ENCODE results near the gene MMP2.

MMP2 gene

DNA sequence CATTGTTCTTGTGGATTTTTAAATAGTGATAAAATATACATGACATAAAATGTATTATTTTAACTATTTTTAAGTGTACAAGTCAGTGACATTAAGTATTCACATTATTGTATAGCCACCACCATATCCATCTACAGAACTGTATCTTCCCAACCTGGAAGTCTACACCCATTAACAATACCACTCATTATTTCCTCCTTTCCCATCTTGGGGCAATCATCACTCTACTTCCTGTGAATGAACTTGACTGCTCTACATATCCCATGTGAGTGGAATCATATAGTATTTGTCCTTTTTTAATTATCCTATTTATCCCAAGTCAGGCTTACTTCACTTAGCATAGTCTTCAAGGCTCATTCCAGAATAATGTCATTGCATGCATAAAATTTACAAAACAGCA lies 40.7 kb upstream of the MMP2 start:
- TF ChIP-seq, protein P1, sequence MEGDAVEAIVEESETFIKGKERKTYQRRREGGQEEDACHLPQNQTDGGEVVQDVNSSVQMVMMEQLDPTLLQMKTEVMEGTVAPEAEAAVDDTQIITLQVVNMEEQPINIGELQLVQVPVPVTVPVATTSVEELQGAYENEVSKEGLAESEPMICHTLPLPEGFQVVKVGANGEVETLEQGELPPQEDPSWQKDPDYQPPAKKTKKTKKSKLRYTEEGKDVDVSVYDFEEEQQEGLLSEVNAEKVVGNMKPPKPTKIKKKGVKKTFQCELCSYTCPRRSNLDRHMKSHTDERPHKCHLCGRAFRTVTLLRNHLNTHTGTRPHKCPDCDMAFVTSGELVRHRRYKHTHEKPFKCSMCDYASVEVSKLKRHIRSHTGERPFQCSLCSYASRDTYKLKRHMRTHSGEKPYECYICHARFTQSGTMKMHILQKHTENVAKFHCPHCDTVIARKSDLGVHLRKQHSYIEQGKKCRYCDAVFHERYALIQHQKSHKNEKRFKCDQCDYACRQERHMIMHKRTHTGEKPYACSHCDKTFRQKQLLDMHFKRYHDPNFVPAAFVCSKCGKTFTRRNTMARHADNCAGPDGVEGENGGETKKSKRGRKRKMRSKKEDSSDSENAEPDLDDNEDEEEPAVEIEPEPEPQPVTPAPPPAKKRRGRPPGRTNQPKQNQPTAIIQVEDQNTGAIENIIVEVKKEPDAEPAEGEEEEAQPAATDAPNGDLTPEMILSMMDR (IDR thresholded peaks at IDR 0.05; ENCODE audit: low read depth, low read length), result no peak
- H3K4me3 ChIP-seq (ENCODE audit: low read depth, low read length), result no peak overlapping the region

DNA sequence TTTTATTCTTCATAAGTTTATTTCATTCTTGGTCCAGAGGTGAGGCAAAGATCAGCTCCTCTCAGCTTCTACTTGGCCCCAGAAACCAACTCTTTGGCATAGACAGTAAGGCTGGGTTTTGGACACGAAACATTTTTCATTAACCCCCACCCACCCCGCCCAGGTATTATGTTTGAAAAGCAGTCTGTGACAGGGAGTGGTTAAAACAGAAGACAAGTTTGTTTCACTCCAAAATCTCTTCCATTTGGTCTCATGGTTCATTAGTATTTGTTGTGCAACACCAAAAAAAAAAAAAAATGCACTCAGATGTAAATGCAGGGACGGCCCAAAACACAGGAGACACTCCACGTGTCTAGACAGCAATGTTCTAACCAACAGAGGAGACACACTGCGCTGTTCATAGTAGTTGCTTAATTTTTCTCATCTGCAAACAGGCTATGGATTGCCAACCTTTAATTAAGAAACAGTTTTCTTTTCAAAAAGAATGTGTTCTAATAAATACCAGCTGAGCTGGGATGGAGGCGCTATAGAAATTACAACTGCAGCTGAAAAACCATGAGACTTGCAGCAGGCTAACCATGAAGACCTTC lies 39.8 kb upstream of the MMP2 start:
- TF ChIP-seq, protein P1 (IDR thresholded peaks at IDR 0.05; ENCODE audit: low read depth, low read length), result no peak
- H3K4me3 ChIP-seq (ENCODE audit: low read depth, low read length), result no peak overlapping the region

DNA sequence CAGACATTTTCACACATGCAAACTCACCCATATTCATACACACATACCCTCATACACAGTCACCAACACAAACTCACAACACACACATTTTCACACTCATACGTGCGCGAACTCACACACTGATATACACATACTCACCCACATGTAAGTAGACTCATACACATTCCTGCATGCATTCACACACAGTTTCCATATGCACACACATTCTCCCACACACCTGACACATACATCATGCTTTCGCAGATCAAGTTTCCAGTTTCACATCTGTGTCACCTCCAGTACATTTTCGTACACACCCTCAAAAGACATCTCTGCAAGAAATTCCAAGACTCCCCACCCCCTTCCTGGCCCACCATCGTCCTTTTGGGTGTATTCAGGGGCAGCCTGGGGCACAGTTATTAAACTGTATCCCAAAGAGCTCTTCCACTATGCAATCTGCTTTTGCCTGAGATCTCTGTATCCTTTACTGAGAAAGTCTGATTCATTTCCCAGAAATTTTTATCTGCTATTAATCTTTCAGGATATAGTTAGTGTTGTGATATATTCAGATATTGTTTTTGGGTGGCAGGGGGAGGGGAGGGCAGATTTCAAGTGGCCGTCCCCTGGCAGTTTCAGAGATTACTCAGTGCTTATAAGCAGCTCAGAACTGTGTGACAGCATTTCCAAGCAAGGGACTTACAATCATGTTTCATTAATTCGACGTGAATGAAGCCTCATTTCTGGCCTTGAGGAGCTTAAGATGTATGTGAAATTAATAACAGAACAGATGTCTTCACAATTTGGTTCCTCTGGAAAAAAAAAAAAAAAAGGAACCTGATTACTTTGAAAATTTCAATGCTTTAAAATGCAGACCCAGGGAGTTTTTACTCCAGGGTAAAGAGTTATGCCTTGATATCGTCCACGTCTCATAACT lies 35.3 kb upstream of the MMP2 start:
- TF ChIP-seq, protein P1 (IDR thresholded peaks at IDR 0.05; ENCODE audit: low read depth, low read length), result no peak

DNA sequence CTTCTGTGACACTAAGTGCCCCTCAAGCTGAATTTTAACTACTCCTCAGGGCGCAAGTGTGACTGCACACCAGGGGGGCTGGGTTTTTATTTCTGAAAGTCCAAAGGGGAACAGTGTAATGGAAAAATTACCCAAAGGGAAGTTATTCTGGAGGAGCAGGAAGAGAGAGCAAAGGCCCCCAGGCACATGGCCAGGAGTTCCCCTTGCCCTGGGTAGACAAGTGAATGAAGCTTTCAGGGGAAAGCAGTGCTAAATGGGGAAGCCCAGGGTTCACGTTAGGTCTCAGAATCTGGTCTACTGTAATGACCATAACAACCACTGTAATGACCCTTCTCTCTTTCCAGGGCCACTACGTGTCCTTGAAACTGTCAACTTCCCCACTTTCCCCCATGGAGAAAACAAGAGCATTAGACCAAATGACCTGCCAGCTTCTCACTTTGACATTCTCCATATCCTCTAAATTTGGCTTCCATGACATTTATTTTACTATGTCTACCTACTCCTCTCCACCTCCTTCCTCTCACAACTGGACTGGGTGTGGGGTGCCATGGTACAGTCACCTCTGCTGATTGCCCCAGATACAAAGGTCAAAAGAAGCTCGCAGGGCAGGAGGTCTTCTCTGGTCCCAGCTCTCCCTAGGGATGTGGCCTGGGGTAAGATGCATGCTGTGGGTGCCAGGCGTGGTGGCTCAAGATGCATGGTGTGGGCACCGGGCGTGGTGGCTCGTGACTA lies 34.1 kb upstream of the MMP2 start:
- no peak overlapping the region for H3K4me3 ChIP-seq (ENCODE audit: low read depth, low read length)
- TF ChIP-seq, protein P1 (IDR thresholded peaks at IDR 0.05; ENCODE audit: low read depth, low read length), result no peak

More for the DNA sequence above, 35.3 kb upstream of the MMP2 start:
- H3K4me3 ChIP-seq (ENCODE audit: low read depth, low read length), result no peak overlapping the region

DNA sequence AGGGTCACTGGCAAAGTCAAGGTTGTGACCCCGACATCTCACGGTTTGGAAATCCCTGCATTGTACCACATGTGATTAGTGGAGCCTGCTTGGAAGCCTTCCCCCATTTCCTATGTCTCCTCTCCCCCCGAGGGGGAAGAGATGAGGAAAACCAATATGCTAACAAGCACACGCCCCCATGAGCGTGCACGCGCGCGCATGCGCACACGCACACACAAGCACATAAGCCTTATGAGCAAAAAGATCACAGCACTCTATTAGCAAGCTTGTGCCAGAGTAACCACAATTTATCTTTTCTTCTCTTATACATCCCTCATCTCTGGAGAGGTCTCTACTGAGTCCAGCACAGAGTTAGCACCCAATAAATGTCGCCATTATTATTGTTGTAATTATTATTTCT lies 31.8 kb upstream of the MMP2 start:
- TF ChIP-seq, protein P1 (IDR thresholded peaks at IDR 0.05; ENCODE audit: low read depth, low read length), result no peak
- H3K4me3 ChIP-seq (ENCODE audit: low read depth, low read length), result no peak overlapping the region

DNA sequence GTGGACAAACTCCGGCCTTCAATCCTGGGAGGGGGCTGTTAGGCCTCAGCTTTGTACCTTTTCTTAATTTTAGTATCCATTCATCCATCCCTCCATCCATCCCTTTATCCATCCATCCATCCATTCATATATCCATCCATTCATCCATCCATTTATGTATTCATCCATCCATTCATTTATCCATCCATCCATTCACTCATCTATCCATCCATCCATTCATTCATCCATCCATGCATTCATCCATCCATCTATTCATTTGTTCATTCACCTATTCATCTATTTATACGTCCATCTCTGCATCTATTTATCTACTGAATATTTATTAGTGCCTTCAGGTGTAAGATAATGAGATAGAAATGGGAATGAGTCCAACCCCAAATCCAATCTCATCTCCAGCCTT lies 26.0 kb upstream of the MMP2 start:
- TF ChIP-seq, protein P1 (IDR thresholded peaks at IDR 0.05; ENCODE audit: low read depth, low read length), result no peak
- H3K4me3 ChIP-seq (ENCODE audit: low read depth, low read length), result no peak overlapping the region

All from WI38 (cell line).